GM23338 (cell line): ENCODE results near the gene NCSTN. TPM values are rescaled to one million over a fixed set of nuclear protein-coding genes. Genes with fewer than 3 reads are reported as not detected.
A peak's percentile ranks its signal among the peaks of the same experiment; 100 is the strongest.

Experiments
- ATAC-seq: fragments of 200-7000 bp; cut with Tn5 transposase; 3 replicates; pipeline ENCODE4 v1.9.1; 2020
- DNase-seq: peaks from one replicate; pipeline ENCODE4 v3.0.0-alpha.2; 2015; ENCODE audit warnings: low spot score
- H2AFZ ChIP-seq: fragments of 200-600 bp; sonication (generic); 2 replicates; pipeline ENCODE4 v1.8.0; 2016; ENCODE audit warnings: antibody characterized with exemption, mild to moderate bottlenecking, moderate library complexity
- H3F3A ChIP-seq: fragments of 200-600 bp; sonication (generic); replicated peaks from 2 replicates; pipeline ENCODE4 v1.8.0; 2017; ENCODE audit warnings: antibody characterized with exemption, mixed run types, low read depth
- H3K27ac ChIP-seq: fragments of 200-600 bp; sonication (generic); 2 replicates; pipeline ENCODE4 v1.6.1; 2016; ENCODE audit warnings: low read depth
- H3K27me3 ChIP-seq: fragments of 200-600 bp; sonication (generic); 2 replicates; pipeline ENCODE4 v1.8.0; 2016; ENCODE audit warnings: mild to moderate bottlenecking, mixed run types, moderate library complexity; ENCODE audit not compliant: insufficient read depth
- H3K36me3 ChIP-seq: fragments of 200-600 bp; sonication (generic); 2 replicates; pipeline ENCODE4 v1.8.0; 2016; ENCODE audit warnings: mild to moderate bottlenecking; ENCODE audit not compliant: insufficient read depth
- H3K4me1 ChIP-seq: fragments of 200-600 bp; sonication (generic); 2 replicates; pipeline ENCODE4 v1.8.0; 2016; ENCODE audit warnings: mild to moderate bottlenecking, moderate library complexity; ENCODE audit not compliant: insufficient read depth
- H3K4me2 ChIP-seq: fragments of 200-600 bp; sonication (generic); 2 replicates; pipeline ENCODE4 v1.7.1; 2017; ENCODE audit warnings: mixed run types
- H3K4me3 ChIP-seq: fragments of 200-600 bp; sonication (generic); 2 replicates; pipeline ENCODE4 v1.6.1; 2016; ENCODE audit warnings: mixed run types
- H3K79me2 ChIP-seq: fragments of 200-600 bp; sonication (generic); replicated peaks from 2 replicates; pipeline ENCODE4 v1.8.0; 2017; ENCODE audit warnings: mild to moderate bottlenecking; ENCODE audit not compliant: insufficient read depth
- H3K9me2 ChIP-seq: fragments of 200-600 bp; sonication (generic); 2 replicates; pipeline ENCODE4 v1.8.0; 2017; ENCODE audit not compliant: insufficient read depth
- H4K20me1 ChIP-seq: fragments of 200-600 bp; sonication (generic); replicated peaks from 2 replicates; pipeline ENCODE4 v1.8.0; 2017; ENCODE audit warnings: mild to moderate bottlenecking; ENCODE audit not compliant: insufficient read depth
- H3K27ac Mint-ChIP-seq: 2 replicates; pipeline ENCODE4 v1.8.0; 2020; ENCODE audit warnings: inconsistent platforms, mild to moderate bottlenecking, moderate library complexity, mixed read lengths
- H3K27me3 Mint-ChIP-seq: 3 replicates; pipeline ENCODE4 v1.8.0; 2022; ENCODE audit warnings: low read depth, mild to moderate bottlenecking, moderate library complexity, mixed read lengths, inconsistent platforms; ENCODE audit not compliant: insufficient read depth, poor library complexity
- H3K36me3 Mint-ChIP-seq: 3 replicates; pipeline ENCODE4 v1.8.0; 2021; ENCODE audit warnings: low read depth, mild to moderate bottlenecking, inconsistent platforms, moderate library complexity, mixed read lengths
- H3K4me1 Mint-ChIP-seq: 3 replicates; pipeline ENCODE4 v1.8.0; 2020; ENCODE audit warnings: mild to moderate bottlenecking, inconsistent platforms, mixed read lengths
- H3K4me3 Mint-ChIP-seq: 3 replicates; pipeline ENCODE4 v1.8.0; 2021; ENCODE audit warnings: moderate library complexity, mild to moderate bottlenecking, inconsistent platforms, mixed read lengths
- H3K9me3 Mint-ChIP-seq: 3 replicates; pipeline ENCODE4 v1.8.0; 2020; ENCODE audit warnings: moderate library complexity, mild to moderate bottlenecking, inconsistent platforms, mixed read lengths
- CREB1 ChIP-seq: fragments of 250-450 bp; sonication (Bioruptor Pico); IDR thresholded peaks from 2 replicates; pipeline ENCODE4 v1.5.0; 2020; ENCODE audit warnings: low read depth, mild to moderate bottlenecking, moderate library complexity
- CTCF ChIP-seq, 2 experiments: fragments of 200-600 bp in 1 of 2; sonication (generic) in 1 of 2; conservative IDR thresholded peaks; 2 replicates each; pipeline versions ENCODE4 v1.5.1 to v1.6.1; 2016 to 2017; ENCODE audit warnings: antibody characterized with exemption in 2 of 2, low read depth in 2 of 2, mild to moderate bottlenecking in 2 of 2, moderate library complexity in 1 of 2
- ETS1 ChIP-seq: IDR thresholded peaks from 2 replicates; pipeline ENCODE4 v1.6.1; 2016; ENCODE audit warnings: antibody characterized with exemption
- POLR2AphosphoS5 ChIP-seq: IDR thresholded peaks from 2 replicates; pipeline ENCODE4 v1.6.1; 2016; ENCODE audit warnings: antibody characterized with exemption, low read depth
- REST ChIP-seq: IDR thresholded peaks from one replicate; pipeline ENCODE4 v1.6.1; 2018; ENCODE audit warnings: antibody characterized with exemption; ENCODE audit not compliant: unreplicated experiment
- STAT1 ChIP-seq: IDR thresholded peaks from one replicate; pipeline ENCODE4 v1.6.1; 2016; ENCODE audit warnings: antibody characterized with exemption; ENCODE audit not compliant: unreplicated experiment
- ZNF114 ChIP-seq: fragments of 250-450 bp; sonication (Bioruptor Pico); IDR thresholded peaks from 2 replicates; pipeline ENCODE4 v1.5.0; 2020; ENCODE audit warnings: mild to moderate bottlenecking, moderate library complexity
- polyA plus RNA-seq: library from polyadenylated mRNA; unstranded; fragments of >200 nt; fragmentation: Nextera tagmentation; extraction: Ambion mirVana; gene quantifications from 2 replicates; pipeline ENCODE4 v1.2.1, GENCODE V29; 2016
- total RNA-seq: library from RNA; depleted of rRNA; stranded (reverse); fragments of >200 nt; shearing (Covaris generic); gene quantifications from 2 replicates; pipeline ENCODE4 v1.2.3, GENCODE V29; 2014

Gene NCSTN
- total and polyA plus RNA-seq, 2 experiments from 2014 or later, result 36.0 to 45.9 TPM

GRCh38 chr1:160399544-160400222, 56.5 kb downstream of the NCSTN start:
- Histone ChIP-seq H3K4me2 (peak overlapping the region; percentile 83), H3K9me2 (no peaks in the 10 kb centered on the region), H3F3A (peaks cover 12% of the 10 kb centered on the region; the same call in 1 of the 2 replicates), H3K27ac (peak overlapping the region; percentile 99), H3K4me1 (peaks cover 49% of the 10 kb centered on the region), H3K4me3 (peak overlapping the region; percentile 70), H4K20me1 (peaks cover 17% of the 10 kb centered on the region; the same call in 1 of the 2 replicates), H3K79me2 (peaks cover 42% of the 10 kb centered on the region), H2AFZ (peak overlapping the region; percentile 90; the same call in 1 of the 2 replicates), H3K36me3 (no peaks in the 10 kb centered on the region), H3K27me3 (no peaks in the 10 kb centered on the region)
- Mint-ChIP-seq H3K4me3 (peak overlapping the region; percentile 68), H3K36me3 (no peaks in the 10 kb centered on the region), H3K27me3 (peaks cover 10% of the 10 kb centered on the region), H3K27ac (peak overlapping the region; percentile 88), H3K4me1 (peaks cover 50% of the 10 kb centered on the region), H3K9me3 (no peaks in the 10 kb centered on the region)
- DNase-seq (peak; percentile 80), ATAC-seq (peak; percentile 48)
- TF ChIP-seq REST (no peak), ZNF114 (no peak), CTCF (conservative IDR thresholded peaks at IDR 0.05; ENCODE audit: low read depth in 2 of 2) (peak in 1 of 2 experiments; percentile 11; a peak in 1 of 4 replicates), STAT1 (no peak)

- ATAC-seq, result peak; percentile 61
- peak within 1 kb of the TSS; percentile 100 for H3K4me2 ChIP-seq
- peak within 1 kb of the TSS; percentile 90 for H2AFZ ChIP-seq
Observed at GRCh38 chr1:160400223-160400645, 57.1 kb downstream of the NCSTN start, which contains the start of gene VANGL2. Gene VANGL2 (plus strand): TSS chr1:160400564. CDS start chr1:160415838, 15,274 bp downstream.

More at GRCh38 chr1:160400223-160400645, 57.1 kb downstream of the NCSTN start, which contains the start of gene VANGL2:
- DNase-seq, result peak; percentile 89
- H3K36me3 ChIP-seq, result no peaks in the 10 kb centered on the region
- H3K4me1 ChIP-seq, result peaks cover 51% of the 10 kb centered on the region
- H3K4me3 ChIP-seq, result peak within 1 kb of the TSS; percentile 99
- H3K27me3 ChIP-seq, result no peaks in the 10 kb centered on the region
- no peaks in the 10 kb centered on the region for H3K9me2 ChIP-seq
- H3K36me3 Mint-ChIP-seq, result no peaks in the 10 kb centered on the region; the same call in 2 of the 3 replicates
- H3K27ac Mint-ChIP-seq, result peak within 1 kb of the TSS; percentile 88
- H3K4me3 Mint-ChIP-seq, result peak within 1 kb of the TSS; percentile 81
- peaks cover 47% of the 10 kb centered on the region for H3K79me2 ChIP-seq
- peaks cover 12% of the 10 kb centered on the region; the same call in 1 of the 2 replicates for H3F3A ChIP-seq
- H3K9me3 Mint-ChIP-seq, result no peaks in the 10 kb centered on the region
- peak within 1 kb of the TSS; percentile 99 for H3K27ac ChIP-seq
- peak; percentile 78 for TF ChIP-seq CREB1
- TF ChIP-seq ETS1, result peak; percentile 25; the same call in 1 of the 2 replicates
- TF ChIP-seq STAT1, result no peak
- peak; percentile 83 for TF ChIP-seq POLR2AphosphoS5
- TF ChIP-seq ZNF114, result no peak
- H3K27me3 Mint-ChIP-seq, result peaks cover 10% of the 10 kb centered on the region
- peaks cover 54% of the 10 kb centered on the region for H3K4me1 Mint-ChIP-seq
- peaks cover 17% of the 10 kb centered on the region; the same call in 1 of the 2 replicates for H4K20me1 ChIP-seq
